ENCODE results near the gene TMPRSS4. TPM values are rescaled to one million over a fixed set of nuclear protein-coding genes. Genes with fewer than 3 reads are reported as not detected.

TMPRSS4 gene
- total RNA-seq (1 to 10 TPM; 2.9 to 3.5 TPM), polyA plus RNA-seq (ENCODE audit: insufficient read length in 6 of 6) (1 to 10 TPM; 2.9 to 7.0 (median 5.0) TPM)
- long read RNA-seq, donor 1: 0 reads
- long read RNA-seq, donor 2, partial matches to known transcripts: 0 of 1 reads
- long read RNA-seq, donor 2, other reads (novel, unspliced or antisense): 0 of 1 reads
- long read RNA-seq, donor 3: 0 reads
- long read RNA-seq, donor 4: 0 reads
- long read RNA-seq, donor 5: 0 reads
- long read RNA-seq, donor 6: 0 reads
- long read RNA-seq, donor 7: 0 reads
- long read RNA-seq, donor 8, partial matches to known transcripts: 0 of 1 reads
- long read RNA-seq, donor 8, other reads (novel, unspliced or antisense): 0 of 1 reads
- long read RNA-seq, donor 9: 0 reads
- long read RNA-seq, donor 10, partial matches to known transcripts: 0 of 1 reads
- long read RNA-seq, donor 10, other reads (novel, unspliced or antisense): 0 of 1 reads
- long read RNA-seq, donor 11: 0 reads
- long read RNA-seq, donor 12, full-length matches to known transcripts: 1 of 1 reads
- long read RNA-seq, donor 12, partial matches to known transcripts: 0 of 1 reads
- long read RNA-seq, donor 12, other reads (novel, unspliced or antisense): 0 of 1 reads

- Histone ChIP-seq H3K4me1 (peaks cover 0 to 5% of the 10 kb centered on the region in 2 donors), H3K27me3 (peaks cover 0 to 28% of the 10 kb centered on the region in 2 donors), H3K27ac (no peak within 1 kb of the TSS), H3K9me3 (no peaks in the 10 kb centered on the region), H3K36me3 (no peaks in the 10 kb centered on the region), H3K4me3 (no peak within 1 kb of the TSS)
- DNase-seq (peak in 3 of 4 donors; percentile 24 to 80 (median 62)), ATAC-seq (peak; percentile 79)
- TF ChIP-seq CTCF (IDR thresholded peaks at IDR 0.05): no peak
- intact Hi-C loops (cut with DNase I): no loop called here
Measured at GRCh38 chr11:118076754-118077281, at the start of gene TMPRSS4. Gene TMPRSS4 (plus strand): TSS chr11:118077078. CDS start chr11:118077303, 225 bp downstream.

GRCh38 chr11:118027694-118028093 lies 49.2 kb upstream of the TMPRSS4 start:
- no peaks in the 10 kb centered on the region for H3K4me1 ChIP-seq
- ATAC-seq: no peak

GRCh38 chr11:118028626-118029025 lies 48.3 kb upstream of the TMPRSS4 start:
- no peak overlapping the region for H3K4me3 ChIP-seq
- intact Hi-C loops (cut with DNase I): no loop called here
- ATAC-seq (no peak), DNase-seq (no peak)
- no peak overlapping the region for H3K27ac ChIP-seq
- TF ChIP-seq CTCF (IDR thresholded peaks at IDR 0.05): no peak
- H3K4me1 ChIP-seq: no peaks in the 10 kb centered on the region
- H3K27me3 ChIP-seq: no peaks in the 10 kb centered on the region
- H3K36me3 ChIP-seq: no peaks in the 10 kb centered on the region
- no peaks in the 10 kb centered on the region for H3K9me3 ChIP-seq

More at GRCh38 chr11:118027694-118028093, 49.2 kb upstream of the TMPRSS4 start:
- Histone ChIP-seq H3K9me3 (no peaks in the 10 kb centered on the region), H3K36me3 (no peaks in the 10 kb centered on the region), H3K4me3 (no peak overlapping the region), H3K27me3 (no peaks in the 10 kb centered on the region), H3K27ac (no peak overlapping the region)
- TF ChIP-seq CTCF (IDR thresholded peaks at IDR 0.05): no peak
- intact Hi-C loops (cut with DNase I): no loop called here
- DNase-seq: no peak

- no peaks in the 10 kb centered on the region for H3K27me3 ChIP-seq
- no peaks in the 10 kb centered on the region for H3K4me1 ChIP-seq
- TF ChIP-seq CTCF (IDR thresholded peaks at IDR 0.05): no peak
- H3K27ac ChIP-seq: no peak overlapping the region
- no peaks in the 10 kb centered on the region for H3K36me3 ChIP-seq
- intact Hi-C loops (cut with DNase I): no loop called here
- no peaks in the 10 kb centered on the region for H3K9me3 ChIP-seq
- no peak overlapping the region for H3K4me3 ChIP-seq
- no peak for ATAC-seq
- no peak for DNase-seq
Measured at GRCh38 chr11:118033443-118033842, 43.4 kb upstream of the TMPRSS4 start.

- no peak for ATAC-seq
- no peaks in the 10 kb centered on the region for H3K36me3 ChIP-seq
- intact Hi-C loops (cut with DNase I): no loop called here
- no peaks in the 10 kb centered on the region for H3K27me3 ChIP-seq
- no peaks in the 10 kb centered on the region for H3K4me1 ChIP-seq
- DNase-seq: no peak
- H3K4me3 ChIP-seq: no peak overlapping the region
- no peaks in the 10 kb centered on the region for H3K9me3 ChIP-seq
- TF ChIP-seq CTCF (IDR thresholded peaks at IDR 0.05): no peak
- no peak overlapping the region for H3K27ac ChIP-seq
Measured at GRCh38 chr11:118042141-118042540, 34.7 kb upstream of the TMPRSS4 start.

Measured in left lung (tissue), 14 donors.